Raji (cell line): ENCODE measurements around the gene SYNDIG1.

ENCODE experiments used
- POLR2A ChIP-seq: IDR thresholded peaks from 2 replicates; pipeline ENCODE4 v1.6.1; 2011; ENCODE audit warnings: low read depth, low read length, control low read depth; ENCODE audit not compliant: insufficient read depth

Gene SYNDIG1

GRCh38 chr20:24441661-24442060 is 27.8 kb upstream of the SYNDIG1 start:
- TF ChIP-seq POLR2A, result no peak

- no peak for TF ChIP-seq POLR2A
These were observed 26.5 kb upstream of the SYNDIG1 start for GRCh38 chr20:24442909-24443308.

- no peak for TF ChIP-seq POLR2A
These were observed 26.0 kb upstream of the SYNDIG1 start for GRCh38 chr20:24443436-24443835.

GRCh38 chr20:24444526-24445190 is 24.8 kb upstream of the SYNDIG1 start:
- no peak for TF ChIP-seq POLR2A

- no peak for TF ChIP-seq POLR2A
These were observed 23.8 kb upstream of the SYNDIG1 start for GRCh38 chr20:24445510-24446170.

- TF ChIP-seq POLR2A, result no peak
These were observed 22.6 kb upstream of the SYNDIG1 start for GRCh38 chr20:24446811-24447210.

GRCh38 chr20:24448170-24448569 is 21.3 kb upstream of the SYNDIG1 start:
- TF ChIP-seq POLR2A, result no peak

GRCh38 chr20:24449026-24449720 is 20.3 kb upstream of the SYNDIG1 start:
- TF ChIP-seq POLR2A, result no peak

- no peak for TF ChIP-seq POLR2A
These were observed 19.3 kb upstream of the SYNDIG1 start for GRCh38 chr20:24450177-24450576.

- no peak for TF ChIP-seq POLR2A
These were observed 18.6 kb upstream of the SYNDIG1 start for GRCh38 chr20:24450624-24451376.

GRCh38 chr20:24451428-24451827 is 18.0 kb upstream of the SYNDIG1 start:
- no peak for TF ChIP-seq POLR2A

GRCh38 chr20:24452016-24452415 is 17.4 kb upstream of the SYNDIG1 start:
- TF ChIP-seq POLR2A, result no peak

GRCh38 chr20:24452498-24453127 is 16.8 kb upstream of the SYNDIG1 start:
- TF ChIP-seq POLR2A, result no peak

GRCh38 chr20:24453869-24454268 is 15.6 kb upstream of the SYNDIG1 start:
- no peak for TF ChIP-seq POLR2A

GRCh38 chr20:24455081-24455480 is 14.3 kb upstream of the SYNDIG1 start:
- no peak for TF ChIP-seq POLR2A
